GM18951 (cell line): ENCODE data around the gene FTSJ3.

Experiments used
- POLR2A ChIP-seq: IDR thresholded peaks from 4 replicates; pipeline ENCODE4 v1.6.1; 2011; ENCODE audit warnings: mild to moderate bottlenecking; ENCODE audit not compliant: insufficient read length, insufficient read depth; ENCODE audit errors: extremely low read depth
- in situ Hi-C: fragments of 300-500 bp; cut with MboI; formaldehyde crosslinking; loops from one replicate; pipeline ENCODE4 v1.12.0; 2022; ENCODE audit warnings: low sequenced_read_pairs, mixed read lengths, inconsistent platforms; ENCODE audit not compliant: unreplicated experiment

The FTSJ3 gene

GRCh38 chr17:63827801-63828221 lies 348 bp upstream of the FTSJ3 start:
- in situ Hi-C loops: no loop called here
- no peak for TF ChIP-seq POLR2A

GRCh38 chr17:63826468-63827001 lies 928 bp downstream of the FTSJ3 start:
- no peak for TF ChIP-seq POLR2A
- in situ Hi-C loops: no loop called here

GRCh38 chr17:63824362-63824761 lies 3.1 kb downstream of the FTSJ3 start:
- in situ Hi-C loops: no loop called here
- TF ChIP-seq POLR2A: no peak

- TF ChIP-seq POLR2A: no peak
- in situ Hi-C loops: no loop called here
Measured at GRCh38 chr17:63823659-63824331, 3.7 kb downstream of the FTSJ3 start.

- in situ Hi-C loops: no loop called here
- no peak for TF ChIP-seq POLR2A
Measured at GRCh38 chr17:63822537-63822936, 4.9 kb downstream of the FTSJ3 start.

- in situ Hi-C loops: no loop called here
- TF ChIP-seq POLR2A: no peak
Measured at GRCh38 chr17:63821804-63822203, 5.7 kb downstream of the FTSJ3 start.

GRCh38 chr17:63820963-63821561 lies 6.4 kb downstream of the FTSJ3 start:
- TF ChIP-seq POLR2A: no peak
- in situ Hi-C loops: no loop called here

- in situ Hi-C loops: no loop called here
- peak; percentile 22 for TF ChIP-seq POLR2A
Measured at GRCh38 chr17:63819585-63820537, 7.6 kb downstream of the FTSJ3 start.

- TF ChIP-seq POLR2A: no peak
- in situ Hi-C loops: no loop called here
Measured at GRCh38 chr17:63819131-63819530, 8.3 kb downstream of the FTSJ3 start.

GRCh38 chr17:63817736-63818385 lies 9.6 kb downstream of the FTSJ3 start:
- TF ChIP-seq POLR2A: no peak
- in situ Hi-C loops: no loop called here

- no peak for TF ChIP-seq POLR2A
- in situ Hi-C loops: no loop called here
Measured at GRCh38 chr17:63816669-63817068, 10.8 kb downstream of the FTSJ3 start.

- TF ChIP-seq POLR2A: no peak
- in situ Hi-C loops: no loop called here
Measured at GRCh38 chr17:63816123-63816522, 11.3 kb downstream of the FTSJ3 start.

GRCh38 chr17:63809970-63810369 lies 17.5 kb downstream of the FTSJ3 start:
- in situ Hi-C loops: no loop called here
- no peak for TF ChIP-seq POLR2A

- no peak for TF ChIP-seq POLR2A
- in situ Hi-C loops: no loop called here
Measured at GRCh38 chr17:63805591-63805990, 21.9 kb downstream of the FTSJ3 start.
